GM21737 (cell line): Measurements from ENCODE around the gene ZNF324B.
"Not testable (repeated sequence)": the region's sequence is repeated elsewhere in the genome, so short reads cannot be mapped to it uniquely, and the experiment has no call there.

Experiments
- ATAC-seq: cut with Tn5 transposase; IDR thresholded peaks from one replicate; pipeline ENCODE4 v1.9.1; 2021; ENCODE audit warnings: mild to moderate bottlenecking, moderate library complexity; ENCODE audit not compliant: unreplicated experiment

The ZNF324B gene

DNA sequence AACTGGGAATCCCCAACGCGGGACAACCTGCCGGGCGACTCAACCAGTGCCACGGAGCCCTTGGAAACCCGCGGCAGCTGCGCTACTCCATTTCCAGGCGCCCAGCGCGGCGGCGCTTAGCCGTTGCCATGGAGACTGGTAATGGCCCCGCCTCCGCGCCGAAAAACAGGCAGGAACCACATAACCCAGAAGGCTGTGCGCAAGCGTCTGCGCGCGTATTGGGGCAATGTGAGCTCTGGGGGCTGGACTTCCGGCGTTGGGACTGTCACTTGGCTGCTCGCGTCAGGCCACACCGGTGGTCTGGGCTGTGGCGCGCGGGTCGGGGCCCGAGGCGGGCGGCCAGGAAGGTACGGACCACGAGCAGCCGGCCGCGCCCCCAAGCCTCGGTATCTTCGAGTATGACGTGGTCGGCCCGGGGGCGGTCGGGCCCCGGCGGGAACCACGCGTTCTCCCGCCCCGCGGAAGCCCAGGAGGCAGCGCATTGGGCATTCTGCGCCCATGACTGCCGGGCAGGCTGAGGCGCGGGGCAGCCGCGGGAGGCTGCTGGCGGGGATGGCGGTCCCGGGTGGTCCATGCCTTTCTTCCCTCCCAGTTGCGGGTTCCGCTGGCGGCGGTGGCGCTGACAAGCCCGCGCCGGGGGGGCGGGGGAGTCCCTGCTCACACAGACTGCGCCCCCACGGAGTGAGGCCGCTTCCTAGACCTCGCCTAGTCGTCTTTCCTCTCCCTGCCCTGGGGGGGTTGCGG is at the start of gene ZNF324B:
ZNF324B (plus strand) TSS at position 265 of the 744 bp plus-strand sequence. CDS start 2,080 bp downstream, outside the sequence.
- ATAC-seq = peak; percentile 87

- no peak for ATAC-seq
These were observed 49.5 kb upstream of the ZNF324B start for GRCh38 chr19:58401840-58402421.

- ATAC-seq = not testable (repeated sequence)
These were observed 47.4 kb upstream of the ZNF324B start for GRCh38 chr19:58403920-58404478.

DNA sequence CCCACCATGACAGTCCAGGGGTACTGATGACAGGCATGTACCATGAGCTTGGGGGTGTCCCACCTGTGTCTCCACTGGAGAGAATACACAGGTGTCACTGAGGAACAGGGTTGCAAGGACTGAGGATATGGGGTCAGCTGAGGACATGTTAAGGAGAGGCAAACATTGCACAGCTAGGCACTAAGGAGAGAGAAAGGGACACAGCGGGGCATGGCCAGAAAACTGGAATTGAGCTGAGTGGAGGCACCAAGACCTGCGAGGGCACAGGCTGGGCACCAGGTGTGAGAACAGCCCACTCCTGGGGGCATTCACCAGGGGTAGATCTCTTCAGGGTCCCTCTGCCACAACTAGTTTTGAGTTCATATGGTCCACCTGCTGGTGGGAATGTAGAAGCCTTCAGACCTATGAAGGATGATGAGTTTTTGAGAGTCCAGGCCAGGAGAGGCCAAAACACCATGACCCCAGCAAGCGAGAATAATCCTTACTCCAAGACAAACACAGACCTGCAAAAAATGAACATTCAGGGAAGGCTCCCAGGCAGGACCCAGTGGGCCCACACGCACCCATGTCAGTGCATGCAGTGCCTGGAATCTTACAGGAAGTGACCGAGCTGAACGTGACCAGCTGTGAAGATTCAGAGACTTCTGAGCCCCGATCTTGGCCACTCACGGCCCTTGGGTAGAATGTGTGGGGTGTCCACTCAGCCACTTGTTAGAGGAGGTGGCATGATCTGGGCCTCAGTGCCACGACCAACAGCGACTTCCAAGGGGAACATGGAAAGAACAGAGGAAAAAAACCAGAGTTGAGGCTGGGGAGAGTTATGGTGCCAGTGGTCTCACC is 44.4 kb upstream of the ZNF324B start:
- ATAC-seq = no peak

DNA sequence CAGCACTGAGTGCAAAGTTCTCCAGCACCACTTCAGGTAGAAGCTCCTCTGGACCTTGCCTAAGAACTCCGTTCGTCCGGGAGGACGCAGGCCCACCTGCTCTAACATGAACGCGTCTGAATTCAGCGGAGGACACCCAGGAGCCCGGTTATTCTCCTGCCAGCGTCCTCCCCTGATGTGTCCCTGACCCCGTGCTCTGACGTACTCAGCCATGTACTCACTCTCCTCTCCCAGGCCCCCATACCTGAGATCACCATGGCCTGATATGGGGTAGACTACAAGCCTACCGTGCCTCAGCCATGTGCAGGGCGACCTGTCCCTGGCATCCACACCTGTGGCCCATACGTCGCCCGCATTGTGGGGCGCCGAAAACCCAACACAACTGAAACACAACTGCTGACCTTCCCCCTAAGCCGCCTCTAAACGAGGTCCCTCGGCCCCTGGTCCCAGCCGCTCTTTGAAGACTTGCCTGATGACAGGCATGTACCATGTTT is 43.7 kb upstream of the ZNF324B start:
- no peak for ATAC-seq

DNA sequence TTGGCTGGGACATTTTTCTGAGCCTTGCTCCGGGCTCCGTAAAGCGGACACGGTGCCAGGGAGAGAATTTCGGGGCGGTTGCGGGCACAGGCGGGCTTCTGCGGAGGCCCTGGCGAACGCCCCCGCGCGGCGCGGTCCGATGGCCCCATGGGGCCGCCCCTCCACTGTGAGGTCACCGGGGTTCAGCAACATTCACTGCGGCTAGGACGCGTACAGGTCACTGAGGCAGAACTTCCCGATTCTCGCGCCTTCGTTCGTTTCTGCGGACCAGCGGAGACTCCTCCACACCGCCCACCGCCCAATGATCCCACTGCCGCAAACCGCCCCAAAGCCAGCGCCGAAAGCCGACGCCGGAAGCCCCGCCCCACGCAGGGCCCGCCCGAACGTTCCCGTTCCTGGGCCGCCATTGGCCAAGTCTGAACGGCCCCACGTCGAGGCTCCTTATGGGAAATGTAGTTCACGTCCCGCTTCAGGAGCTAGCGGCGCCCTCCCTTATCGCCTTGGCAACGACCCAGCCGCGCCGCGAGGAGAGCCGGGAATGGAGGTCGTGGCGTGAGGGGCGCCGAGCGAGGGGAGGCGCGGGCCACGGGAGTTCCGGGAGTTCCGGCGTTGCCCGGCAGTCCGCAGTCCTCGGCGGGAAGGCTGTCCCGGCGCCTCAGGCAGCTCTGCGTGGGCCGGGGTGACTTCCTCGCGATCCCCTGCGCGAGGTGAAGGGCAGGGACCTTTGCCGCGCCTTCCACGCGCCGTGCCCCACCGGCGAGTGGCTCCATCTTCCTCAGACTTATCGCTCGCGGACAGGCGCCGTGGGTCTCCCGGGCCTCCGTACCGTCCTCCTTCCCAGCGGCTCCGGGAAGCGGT is 43.0 kb upstream of the ZNF324B start, which contains the start of gene ZNF584:
ZNF584 (plus strand) TSS at position 498 of the 858 bp plus-strand sequence. CDS start 499 bp downstream, outside the sequence.
- ATAC-seq = peak; percentile 90

GRCh38 chr19:58409010-58409790 is 42.2 kb upstream of the ZNF324B start:
- ATAC-seq = peak; percentile 18

DNA sequence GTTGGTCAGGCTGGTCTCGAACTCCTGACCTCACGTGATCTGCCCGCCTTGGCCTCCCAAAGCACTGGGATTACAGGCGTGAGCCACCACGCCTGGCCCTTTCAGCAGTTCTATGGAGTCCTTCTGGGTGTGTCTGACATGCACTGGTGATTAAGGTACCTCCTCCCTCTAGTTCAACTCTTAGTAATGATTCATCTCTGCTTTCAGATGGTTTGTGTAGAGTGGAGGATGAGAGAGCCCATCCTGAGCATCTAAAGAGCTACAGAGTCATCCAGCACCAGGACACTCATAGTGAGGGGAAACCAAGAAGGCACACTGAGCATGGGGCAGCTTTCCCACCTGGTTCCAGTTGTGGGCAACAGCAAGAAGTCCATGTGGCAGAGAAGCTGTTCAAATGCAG is 34.8 kb upstream of the ZNF324B start:
- ATAC-seq = no peak

DNA sequence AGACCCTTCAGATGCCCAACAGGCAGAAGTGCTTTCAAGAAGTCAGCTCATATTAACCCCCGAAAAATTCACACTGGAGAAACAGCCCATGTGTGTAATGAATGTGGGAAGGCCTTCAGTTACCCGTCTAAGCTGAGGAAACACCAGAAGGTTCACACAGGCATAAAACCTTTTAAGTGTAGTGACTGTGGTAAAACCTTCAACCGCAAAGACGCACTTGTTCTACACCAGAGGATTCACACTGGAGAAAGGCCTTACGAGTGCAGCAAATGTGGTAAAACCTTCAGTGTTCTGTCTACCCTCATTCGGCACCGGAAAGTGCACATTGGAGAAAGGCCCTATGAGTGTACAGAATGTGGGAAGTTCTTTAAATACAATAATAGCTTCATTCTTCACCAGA is 34.4 kb upstream of the ZNF324B start:
- ATAC-seq = no peak

DNA sequence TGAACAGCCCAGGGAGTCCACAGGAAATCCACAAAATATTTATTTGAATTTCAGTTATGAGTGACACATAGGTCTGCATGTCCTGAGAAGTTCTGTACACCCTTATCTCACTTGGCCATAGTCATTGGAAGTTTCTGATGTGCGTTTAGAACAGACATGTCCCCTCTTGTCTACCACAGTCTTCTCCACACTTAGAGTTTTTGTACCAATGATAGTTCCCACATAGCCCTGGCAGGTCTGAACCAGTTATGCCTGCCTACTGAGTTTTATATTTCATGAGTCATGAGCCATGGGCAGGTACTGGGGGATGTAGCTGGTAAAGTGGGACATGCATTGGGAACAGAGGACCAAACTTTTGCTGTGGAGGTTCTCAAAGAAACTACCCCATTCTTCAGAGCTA is 22.8 kb upstream of the ZNF324B start:
- no peak for ATAC-seq

GRCh38 chr19:58429745-58430144 is 21.7 kb upstream of the ZNF324B start:
- no peak for ATAC-seq

DNA sequence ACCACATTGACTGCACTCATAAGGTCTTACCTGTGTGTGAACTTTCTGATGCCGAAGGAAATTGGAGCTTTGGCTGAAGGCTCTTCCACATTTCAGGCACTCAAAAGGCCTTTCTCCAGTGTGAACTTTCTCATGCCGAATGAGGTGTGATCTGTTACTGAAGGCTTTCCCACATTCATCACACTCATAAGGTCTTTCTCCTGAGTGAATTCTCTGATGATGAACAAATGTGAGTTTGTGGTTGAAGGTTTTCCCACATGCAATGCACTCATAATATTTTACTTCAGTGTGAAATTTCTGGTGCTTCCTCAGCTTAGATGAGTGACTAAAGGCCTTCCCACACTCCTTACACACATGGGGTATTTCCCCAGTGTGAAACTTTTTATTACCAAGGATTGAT is 17.2 kb upstream of the ZNF324B start:
- no peak for ATAC-seq

- peak; percentile 93 for ATAC-seq
These were observed 11.6 kb upstream of the ZNF324B start, which contains the start of gene ZNF132 for GRCh38 chr19:58439576-58440554. TSS of gene ZNF132 (minus strand) at chr19:58440153. CDS start at chr19:58439821, 332 bp downstream.

DNA sequence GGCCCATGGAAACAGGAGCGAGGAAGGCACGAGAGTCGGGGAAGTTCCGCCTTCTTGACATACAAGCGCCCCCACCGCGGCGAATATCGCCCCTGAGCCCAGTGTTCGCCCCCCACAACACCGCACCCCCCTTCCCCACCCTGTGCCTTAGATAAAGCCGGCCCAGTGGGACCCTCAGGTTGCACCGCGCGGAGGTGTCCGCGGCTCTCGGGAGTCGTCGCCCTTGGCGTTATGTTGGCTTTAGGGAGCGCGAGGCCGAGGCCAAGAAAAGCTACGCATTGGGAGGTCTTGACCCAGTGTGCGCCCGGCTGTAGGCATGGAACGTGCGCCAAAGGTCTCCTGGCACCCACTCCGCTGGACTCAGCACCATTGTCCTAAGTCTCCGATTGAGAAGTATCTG is 10.9 kb upstream of the ZNF324B start:
- no peak for ATAC-seq

- ATAC-seq = not testable (repeated sequence)
These were observed 8.4 kb upstream of the ZNF324B start for GRCh38 chr19:58442986-58443385.

- ATAC-seq = not testable (repeated sequence)
These were observed 2.6 kb upstream of the ZNF324B start for GRCh38 chr19:58448860-58449259.

- ATAC-seq = not testable (repeated sequence)
These were observed 1.4 kb upstream of the ZNF324B start for GRCh38 chr19:58449980-58450379.

DNA sequence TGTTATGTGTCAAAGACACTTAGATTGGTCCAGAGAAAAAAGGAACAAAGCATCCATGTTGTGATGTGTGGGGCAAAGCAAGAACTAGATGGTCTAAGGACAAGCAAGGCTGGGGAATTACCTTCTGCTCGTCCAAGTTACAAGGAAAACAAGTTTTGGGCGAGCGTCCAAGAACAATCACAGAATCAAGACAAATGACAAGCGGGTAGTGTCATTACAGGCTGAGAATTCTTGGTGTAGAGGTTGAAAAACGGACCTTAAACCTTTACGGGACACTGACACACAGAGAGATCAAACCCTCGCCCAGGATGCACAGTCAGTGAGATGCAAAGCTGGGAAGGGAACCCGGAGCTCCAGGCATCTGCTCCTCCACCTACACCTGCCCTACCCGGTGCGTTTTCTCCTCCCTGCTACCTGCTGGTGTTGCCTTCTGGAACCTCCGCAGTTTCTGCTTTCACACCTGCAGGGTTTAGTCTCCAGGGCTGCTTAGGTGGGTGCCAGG is 515 bp upstream of the ZNF324B start:
- ATAC-seq = peak; percentile 15
